ENCODE data around the gene TRABD2A. TPM values are rescaled to one million over a fixed set of nuclear protein-coding genes. Genes with fewer than 3 reads are reported as not detected.

Gene TRABD2A
- total RNA-seq, 1 donor from 2014 or later = 0.84 TPM

DNA sequence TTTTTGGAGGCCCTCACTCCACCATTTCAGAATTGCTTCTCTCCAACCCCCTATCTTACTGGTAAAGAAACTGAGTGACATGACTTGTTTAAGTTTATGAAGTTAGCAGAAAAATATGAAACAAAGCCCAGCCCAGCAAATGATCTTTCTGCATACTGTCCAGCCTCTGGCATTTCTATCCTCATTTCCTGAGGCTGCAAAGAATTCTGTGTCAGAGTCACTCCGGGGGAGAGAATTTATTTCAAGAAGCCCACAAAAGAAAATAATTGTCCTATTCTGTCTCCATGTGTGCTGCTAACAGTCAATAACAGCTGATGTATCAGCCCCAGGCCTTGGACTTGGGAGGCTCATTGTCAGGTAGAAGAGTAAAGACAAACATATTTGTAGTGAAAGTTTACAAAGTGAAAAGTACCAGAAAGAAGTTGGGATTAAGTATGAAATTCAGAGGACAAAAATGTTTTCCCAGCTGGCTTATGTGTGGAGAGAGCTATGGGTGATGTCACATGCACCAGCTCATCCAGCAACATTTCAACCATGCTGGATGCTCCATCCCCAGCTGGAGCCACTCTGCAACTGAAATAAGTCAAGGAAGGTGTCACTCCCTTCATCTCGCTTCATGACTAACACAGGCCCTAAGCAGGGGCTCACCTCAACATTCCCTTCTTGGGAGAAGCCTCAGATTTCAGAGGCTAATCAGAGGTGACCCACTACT, 42.3 kb downstream of the TRABD2A start:
- H3K9me3 Mint-ChIP-seq = peaks cover 8% of the 10 kb centered on the region
- H3K27ac Mint-ChIP-seq (ENCODE audit: unreplicated experiment) = no peak overlapping the region
- no peak for DNase-seq (ENCODE audit: low read depth, low spot score)
- TF ChIP-seq, protein P1, sequence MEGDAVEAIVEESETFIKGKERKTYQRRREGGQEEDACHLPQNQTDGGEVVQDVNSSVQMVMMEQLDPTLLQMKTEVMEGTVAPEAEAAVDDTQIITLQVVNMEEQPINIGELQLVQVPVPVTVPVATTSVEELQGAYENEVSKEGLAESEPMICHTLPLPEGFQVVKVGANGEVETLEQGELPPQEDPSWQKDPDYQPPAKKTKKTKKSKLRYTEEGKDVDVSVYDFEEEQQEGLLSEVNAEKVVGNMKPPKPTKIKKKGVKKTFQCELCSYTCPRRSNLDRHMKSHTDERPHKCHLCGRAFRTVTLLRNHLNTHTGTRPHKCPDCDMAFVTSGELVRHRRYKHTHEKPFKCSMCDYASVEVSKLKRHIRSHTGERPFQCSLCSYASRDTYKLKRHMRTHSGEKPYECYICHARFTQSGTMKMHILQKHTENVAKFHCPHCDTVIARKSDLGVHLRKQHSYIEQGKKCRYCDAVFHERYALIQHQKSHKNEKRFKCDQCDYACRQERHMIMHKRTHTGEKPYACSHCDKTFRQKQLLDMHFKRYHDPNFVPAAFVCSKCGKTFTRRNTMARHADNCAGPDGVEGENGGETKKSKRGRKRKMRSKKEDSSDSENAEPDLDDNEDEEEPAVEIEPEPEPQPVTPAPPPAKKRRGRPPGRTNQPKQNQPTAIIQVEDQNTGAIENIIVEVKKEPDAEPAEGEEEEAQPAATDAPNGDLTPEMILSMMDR (conservative IDR thresholded peaks at IDR 0.05) = no peak
- peaks cover 11% of the 10 kb centered on the region for H3K36me3 Mint-ChIP-seq (ENCODE audit: low read depth)
- no peaks in the 10 kb centered on the region for H3K27me3 Mint-ChIP-seq (ENCODE audit: low read depth)
- H3K4me3 Mint-ChIP-seq = no peak overlapping the region
- peaks cover 11% of the 10 kb centered on the region for H3K4me1 Mint-ChIP-seq

DNA sequence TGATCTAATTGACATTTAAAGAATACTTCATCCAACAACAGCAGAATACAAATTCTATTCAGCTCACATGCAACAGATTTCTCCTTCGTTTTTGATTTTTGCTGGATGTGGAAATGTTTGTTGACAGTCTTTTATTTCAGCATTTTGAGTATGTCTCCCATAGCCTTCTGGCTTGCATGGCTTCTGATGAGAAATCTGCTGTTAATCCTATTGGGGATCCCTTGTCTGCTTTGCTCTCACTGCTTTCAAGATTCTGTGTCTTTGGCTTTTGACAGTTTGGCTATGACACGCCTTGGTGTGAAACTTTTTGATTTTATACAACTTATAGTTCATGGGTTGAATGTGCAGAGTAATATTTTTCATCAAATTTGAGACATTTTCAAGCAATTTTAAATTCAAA, 44.7 kb downstream of the TRABD2A start:
- TF ChIP-seq, protein P1 (conservative IDR thresholded peaks at IDR 0.05) = no peak
- Mint-ChIP-seq H3K27me3 (ENCODE audit: low read depth) (no peaks in the 10 kb centered on the region), H3K9me3 (peaks cover 8% of the 10 kb centered on the region), H3K27ac (ENCODE audit: unreplicated experiment) (no peak overlapping the region), H3K36me3 (ENCODE audit: low read depth) (peaks cover 11% of the 10 kb centered on the region), H3K4me3 (no peak overlapping the region), H3K4me1 (peaks cover 11% of the 10 kb centered on the region)
- DNase-seq (ENCODE audit: low read depth, low spot score) = no peak

DNA sequence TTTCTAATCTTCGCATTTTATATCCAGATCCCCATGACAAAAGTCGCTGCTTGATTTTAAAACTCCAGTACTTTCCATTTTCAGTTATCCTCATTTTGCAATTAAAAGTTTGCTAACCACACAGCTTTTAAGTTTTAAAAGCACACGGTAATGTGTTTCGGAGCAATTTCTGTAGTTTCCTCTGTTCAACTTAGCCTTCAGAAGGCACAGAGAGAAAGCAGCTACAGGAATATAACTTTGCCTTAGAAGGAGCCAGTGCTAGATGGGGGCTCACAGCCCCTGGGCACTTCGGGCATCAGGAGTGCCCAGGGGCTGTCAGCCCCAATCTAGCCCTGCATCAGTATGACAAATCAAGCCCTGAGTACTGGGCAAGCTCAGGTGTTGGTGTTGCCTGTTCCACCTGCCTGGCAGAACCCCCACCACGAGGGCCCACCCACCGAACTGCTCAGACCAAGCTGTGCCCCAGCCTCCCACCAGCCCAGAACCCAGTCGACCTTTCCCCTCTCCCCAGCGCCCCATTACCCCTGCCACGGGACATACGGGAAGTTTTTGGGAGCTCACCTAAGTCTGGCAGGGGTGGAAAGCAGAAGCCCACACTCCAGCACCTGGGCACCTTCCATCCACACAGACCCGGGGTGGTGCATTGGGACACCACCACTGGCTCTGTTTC, 47.3 kb downstream of the TRABD2A start:
- Mint-ChIP-seq H3K9me3 (peaks cover 8% of the 10 kb centered on the region), H3K4me1 (peaks cover 5% of the 10 kb centered on the region), H3K36me3 (ENCODE audit: low read depth) (peaks cover 11% of the 10 kb centered on the region), H3K4me3 (no peak overlapping the region), H3K27me3 (ENCODE audit: low read depth) (no peaks in the 10 kb centered on the region), H3K27ac (ENCODE audit: unreplicated experiment) (no peak overlapping the region)
- TF ChIP-seq, protein P1 (conservative IDR thresholded peaks at IDR 0.05) = no peak
- DNase-seq (ENCODE audit: low read depth, low spot score) = no peak

DNA sequence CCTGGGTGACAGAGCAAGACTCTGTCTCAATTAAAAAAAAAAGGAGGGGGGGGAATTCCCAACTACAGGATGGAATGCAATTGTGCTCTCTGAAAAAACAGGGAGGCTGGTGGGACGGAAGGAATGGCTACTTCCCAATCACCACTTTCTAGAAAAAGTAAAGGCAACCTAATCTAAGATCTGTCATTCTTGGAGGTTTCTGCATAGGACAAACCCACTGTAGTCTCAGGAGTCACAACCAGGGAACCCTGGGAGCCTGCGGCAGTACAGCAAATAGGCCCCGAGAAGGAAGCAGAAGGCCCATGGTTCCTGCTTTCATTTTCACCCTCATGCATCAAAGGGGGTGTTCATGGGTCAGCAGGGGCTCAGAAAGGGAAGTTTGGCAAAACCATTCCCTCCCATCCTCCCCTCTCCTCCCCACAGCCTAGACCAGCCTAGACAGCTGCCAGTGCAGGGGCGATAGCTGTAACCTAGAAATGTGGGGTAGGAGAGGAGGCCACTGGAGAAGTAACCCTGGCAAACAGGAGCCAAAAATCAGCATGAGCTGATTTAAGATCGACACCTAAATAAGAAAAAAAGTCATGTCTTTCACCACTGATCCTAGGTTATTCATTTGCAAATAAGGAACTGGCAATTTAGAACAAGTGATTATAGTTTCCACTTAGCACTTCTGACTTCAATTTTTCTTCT, 48.0 kb downstream of the TRABD2A start:
- DNase-seq (ENCODE audit: low read depth, low spot score) = no peak
- TF ChIP-seq, protein P1 (conservative IDR thresholded peaks at IDR 0.05) = no peak
- H3K4me3 Mint-ChIP-seq = no peak overlapping the region
- H3K27me3 Mint-ChIP-seq (ENCODE audit: low read depth) = no peaks in the 10 kb centered on the region
- peaks cover 8% of the 10 kb centered on the region for H3K9me3 Mint-ChIP-seq
- peaks cover 5% of the 10 kb centered on the region for H3K4me1 Mint-ChIP-seq
- H3K27ac Mint-ChIP-seq (ENCODE audit: unreplicated experiment) = peak overlapping the region; percentile 19
- peaks cover 11% of the 10 kb centered on the region for H3K36me3 Mint-ChIP-seq (ENCODE audit: low read depth)

DNA sequence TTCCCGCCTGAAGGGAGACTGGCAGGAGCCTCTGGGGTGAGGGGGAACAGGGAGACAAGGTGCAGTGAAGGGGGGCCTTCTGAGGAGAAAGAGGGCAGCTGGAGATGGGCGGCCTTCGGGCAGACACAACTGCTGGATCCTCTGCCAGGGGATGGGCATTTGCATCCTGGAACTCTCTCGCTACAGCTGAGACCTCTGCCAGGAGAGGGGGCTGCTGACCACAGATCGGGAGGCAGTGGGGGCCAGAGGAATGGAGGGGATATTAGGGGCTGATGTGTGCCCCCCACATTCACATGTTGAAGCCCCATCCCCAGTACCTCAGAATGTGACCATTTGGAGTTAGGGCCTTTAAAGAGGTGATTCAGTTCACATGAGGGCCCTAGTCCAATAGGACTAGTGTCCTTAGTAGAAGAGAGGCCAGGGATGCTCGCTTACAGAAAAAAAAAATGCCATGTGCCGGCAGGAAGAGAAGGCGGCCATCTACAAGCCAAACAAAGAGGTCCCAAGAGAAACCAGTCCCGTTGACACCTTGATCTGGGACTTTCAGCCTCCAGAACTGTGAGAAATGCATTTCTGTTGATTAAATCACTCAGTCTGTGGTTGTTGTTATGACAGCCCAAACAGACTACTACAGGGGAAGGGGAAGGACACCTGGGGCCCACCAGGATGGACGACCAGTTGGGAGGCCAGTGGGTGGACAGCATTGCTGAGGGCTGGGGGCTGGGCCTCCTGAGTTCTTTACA, 50.0 kb downstream of the TRABD2A start:
- H3K9me3 Mint-ChIP-seq = no peaks in the 10 kb centered on the region
- H3K4me3 Mint-ChIP-seq = no peak overlapping the region
- DNase-seq (ENCODE audit: low read depth, low spot score) = no peak
- H3K4me1 Mint-ChIP-seq = peaks cover 5% of the 10 kb centered on the region
- H3K27me3 Mint-ChIP-seq (ENCODE audit: low read depth) = no peaks in the 10 kb centered on the region
- peak overlapping the region; percentile 3 for H3K27ac Mint-ChIP-seq (ENCODE audit: unreplicated experiment)
- TF ChIP-seq, protein P1 (conservative IDR thresholded peaks at IDR 0.05) = no peak
- peaks cover 2% of the 10 kb centered on the region for H3K36me3 Mint-ChIP-seq (ENCODE audit: low read depth)

Measured in neural crest cell (in vitro differentiated cells).